HUDEP-2 (cell line): ENCODE data around the gene CENPVL2.
"Not testable (repeated sequence)": the region's sequence is repeated elsewhere in the genome, so short reads cannot be mapped to it uniquely, and the experiment has no call there.

ENCODE experiments used
- DNase-seq, 76 experiments: peaks; one replicate each; lab custom pipeline; 2025; ENCODE audit not compliant: unreplicated experiment in 76 of 76; lab: John Stamatoyannopoulos, UW

The CENPVL2 gene

DNA sequence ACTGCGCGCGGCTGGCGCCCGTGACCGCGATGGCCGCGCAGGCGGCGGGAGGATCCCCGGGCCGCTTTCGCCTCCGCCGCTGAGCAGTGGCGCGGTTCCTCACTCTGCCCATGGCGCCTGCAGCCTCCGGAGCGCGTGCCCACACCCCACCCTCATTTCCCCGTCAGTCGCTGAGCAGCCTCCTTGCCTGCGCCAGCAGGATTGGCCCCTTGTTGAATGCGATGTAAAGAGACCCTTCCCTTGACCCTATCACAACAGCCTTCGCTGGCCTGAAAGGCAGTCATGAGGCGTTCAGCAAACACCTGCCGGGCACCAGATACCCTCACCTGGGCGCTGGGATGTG lies at the start of gene CENPVL2:
TSS of gene CENPVL2 (minus strand) at position 112 of the 343 bp plus-strand sequence. CDS start at position 112, 0 bp downstream.
- not testable (repeated sequence) for DNase-seq

- no peak for DNase-seq
Measured at GRCh38 chrX:51728202-51728601, 45.6 kb upstream of the CENPVL2 start.

DNA sequence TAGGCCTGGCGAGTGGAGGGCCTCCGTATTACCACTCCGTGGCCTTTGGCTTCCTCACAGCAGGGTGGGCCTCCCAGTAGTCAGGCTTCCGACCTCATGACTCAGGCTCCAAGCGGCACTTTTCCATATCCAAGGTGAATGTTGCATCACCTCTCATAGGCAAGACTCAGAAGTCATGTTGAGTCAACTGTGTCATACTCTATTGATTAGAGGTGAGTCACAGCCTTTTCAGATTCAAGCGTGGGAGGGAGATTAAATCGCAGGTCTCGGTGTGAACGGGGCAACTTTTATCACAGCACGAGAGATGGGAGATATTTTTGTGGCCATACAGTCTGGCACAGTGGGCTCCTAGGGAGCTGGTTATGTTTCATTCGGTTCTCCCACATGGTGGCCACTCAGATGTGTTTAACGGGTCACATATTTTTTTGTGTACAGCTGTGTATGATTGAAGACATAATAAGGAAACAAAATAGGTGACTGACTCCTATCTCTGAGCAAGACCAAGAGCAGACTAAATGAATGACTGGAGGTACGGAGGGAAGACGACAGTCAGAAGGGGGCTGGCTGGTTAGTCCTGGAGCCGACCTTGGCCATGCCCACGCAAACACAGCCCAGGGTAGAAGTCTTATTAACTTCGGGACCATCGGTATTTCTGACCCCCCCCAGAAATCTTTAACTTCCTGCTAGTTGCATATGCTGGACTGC lies 30.5 kb upstream of the CENPVL2 start:
- not testable (repeated sequence) for DNase-seq

GRCh38 chrX:51710277-51711164 lies 27.9 kb upstream of the CENPVL2 start, which contains the start of gene CENPVL1:
CENPVL1 (plus strand) TSS chrX:51710512; CDS start chrX:51710512, 0 bp downstream.
- not testable (repeated sequence) for DNase-seq

- no peak for DNase-seq
Measured at GRCh38 chrX:51697397-51697796, 14.8 kb upstream of the CENPVL2 start.

- no peak for DNase-seq
Measured at GRCh38 chrX:51694254-51694653, 11.6 kb upstream of the CENPVL2 start.

- DNase-seq: not testable (repeated sequence)
Measured at GRCh38 chrX:51681808-51682719, 567 bp downstream of the CENPVL2 start.

- not testable (repeated sequence) for DNase-seq
Measured at GRCh38 chrX:51679689-51680433, 2.8 kb downstream of the CENPVL2 start.

- no peak for DNase-seq
Measured at GRCh38 chrX:51665981-51666380, 16.6 kb downstream of the CENPVL2 start.

DNA sequence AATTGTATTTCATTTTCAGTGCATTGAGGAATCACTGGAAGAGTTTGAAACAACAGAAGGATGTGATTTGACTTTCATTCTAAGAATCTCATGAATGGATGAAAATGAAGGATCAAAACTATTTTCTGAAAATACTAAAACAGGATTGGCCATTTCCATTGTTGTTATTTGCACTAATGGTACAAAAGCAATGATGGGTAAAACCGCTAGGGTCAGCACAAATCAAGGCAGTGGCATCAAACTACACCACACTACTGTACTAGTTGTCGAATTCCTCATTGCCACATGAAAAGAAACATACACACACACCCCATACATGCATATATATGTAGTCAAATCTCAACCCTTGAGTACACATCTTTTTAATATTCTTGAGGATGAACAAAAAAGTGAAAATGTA lies 39.3 kb downstream of the CENPVL2 start:
- DNase-seq: no peak

GRCh38 chrX:51641421-51642021 lies 41.1 kb downstream of the CENPVL2 start:
- peak in 5 of 76 experiments; percentile 0 to 8 (median 2) for DNase-seq

DNA sequence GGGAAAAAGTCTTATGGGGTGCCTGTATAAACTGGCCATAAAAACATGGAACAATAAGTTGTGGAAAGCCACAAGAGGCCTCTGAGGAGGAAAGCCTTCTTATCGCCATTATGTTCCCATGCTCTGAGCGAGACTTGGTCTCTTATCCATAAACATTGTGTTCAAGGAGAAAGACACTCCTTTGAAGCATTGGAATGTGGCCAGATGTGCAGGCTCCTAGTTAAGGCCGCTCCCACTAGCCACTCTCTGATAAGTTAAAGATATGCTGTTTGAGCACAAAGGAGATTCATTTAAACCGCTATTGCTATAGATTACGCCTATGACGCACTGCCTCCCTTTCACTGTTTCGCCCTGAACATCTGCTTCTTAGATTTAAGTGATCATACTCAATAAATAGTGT lies 46.1 kb downstream of the CENPVL2 start:
- DNase-seq: not testable (repeated sequence)
